H9 (cell line): Measurements from ENCODE around the gene FSD1. TPM values are rescaled to one million over a fixed set of nuclear protein-coding genes. Genes with fewer than 3 reads are reported as not detected.

Experiments
- DNase-seq: peaks from one replicate; pipeline ENCODE4 v3.0.0-alpha.2; 2017
- H2AFZ ChIP-seq: one replicate; pipeline ENCODE4 v1.6.1; 2013; ENCODE audit warnings: mild to moderate bottlenecking, low read length, control low read depth, moderate library complexity
- H2AK5ac ChIP-seq: 2 replicates; pipeline ENCODE4 v1.6.1; 2013; ENCODE audit warnings: low read length, control low read depth, mixed read lengths; ENCODE audit not compliant: insufficient read length
- H2BK120ac ChIP-seq: one replicate; pipeline ENCODE4 v1.6.1; 2013; ENCODE audit warnings: low read depth, mild to moderate bottlenecking, low read length, control low read depth, inconsistent platforms; ENCODE audit not compliant: poor library complexity, severe bottlenecking
- H2BK12ac ChIP-seq: 2 replicates; pipeline ENCODE4 v1.6.1; 2013; ENCODE audit warnings: low read length, control low read depth, mixed read lengths, low read depth; ENCODE audit not compliant: insufficient read length
- H2BK15ac ChIP-seq: 2 replicates; pipeline ENCODE4 v1.6.1; 2013; ENCODE audit warnings: low read depth, low read length, control low read depth
- H2BK20ac ChIP-seq: one replicate; pipeline ENCODE4 v1.6.1; 2013; ENCODE audit warnings: low read depth, mild to moderate bottlenecking, low read length, control low read depth, inconsistent platforms; ENCODE audit not compliant: poor library complexity, severe bottlenecking
- H2BK5ac ChIP-seq: 2 replicates; pipeline ENCODE4 v1.6.1; 2013; ENCODE audit warnings: low read length, control low read depth, mixed read lengths; ENCODE audit not compliant: insufficient read length
- H3K14ac ChIP-seq: 2 replicates; pipeline ENCODE4 v1.6.1; 2013; ENCODE audit warnings: low read length, control low read depth; ENCODE audit not compliant: insufficient read depth
- H3K18ac ChIP-seq: 2 replicates; pipeline ENCODE4 v1.6.1; 2013; ENCODE audit warnings: low read depth, mild to moderate bottlenecking, mixed read lengths, low read length, control low read depth; ENCODE audit not compliant: insufficient read length
- H3K23ac ChIP-seq: 2 replicates; pipeline ENCODE4 v1.6.1; 2013; ENCODE audit warnings: low read length, control low read depth, mixed read lengths, low read depth; ENCODE audit not compliant: insufficient read length
- H3K23me2 ChIP-seq: 2 replicates; pipeline ENCODE4 v1.6.1; 2013; ENCODE audit warnings: low read depth, mild to moderate bottlenecking, mixed read lengths, low read length, control low read depth; ENCODE audit not compliant: insufficient read length, poor library complexity, severe bottlenecking
- H3K27ac ChIP-seq: 2 replicates; pipeline ENCODE4 v1.5.1; 2013; ENCODE audit warnings: low read length, control low read depth, mixed read lengths, low read depth; ENCODE audit not compliant: insufficient read length
- H3K27me3 ChIP-seq: 2 replicates; pipeline ENCODE4 v1.6.1; 2013; ENCODE audit warnings: low read length, control low read depth, inconsistent platforms; ENCODE audit not compliant: insufficient read depth
- H3K4ac ChIP-seq: 2 replicates; pipeline ENCODE4 v1.6.1; 2013; ENCODE audit warnings: low read depth, mild to moderate bottlenecking, control low read depth, inconsistent platforms, low read length, moderate library complexity
- H3K4me1 ChIP-seq: 2 replicates; pipeline ENCODE4 v1.6.1; 2013; ENCODE audit warnings: low read length, control low read depth, inconsistent platforms; ENCODE audit not compliant: insufficient read depth
- H3K4me2 ChIP-seq: 2 replicates; pipeline ENCODE4 v1.6.1; 2013; ENCODE audit warnings: low read length, control low read depth, mixed read lengths; ENCODE audit not compliant: insufficient read length, insufficient read depth
- H3K56ac ChIP-seq: 2 replicates; pipeline ENCODE4 v1.6.1; 2013; ENCODE audit warnings: low read depth, mild to moderate bottlenecking, mixed read lengths, low read length, control low read depth; ENCODE audit not compliant: insufficient read length
- H3K79me1 ChIP-seq: 2 replicates; pipeline ENCODE4 v1.6.1; 2013; ENCODE audit warnings: low read depth, mild to moderate bottlenecking, moderate library complexity, low read length, control low read depth, inconsistent platforms; ENCODE audit not compliant: insufficient read depth, poor library complexity, severe bottlenecking
- H3K79me2 ChIP-seq: 2 replicates; pipeline ENCODE4 v1.6.1; 2013; ENCODE audit warnings: low read length, control low read depth, inconsistent platforms; ENCODE audit not compliant: insufficient read depth
- H3K9ac ChIP-seq: 2 replicates; pipeline ENCODE4 v1.6.1; 2013; ENCODE audit warnings: low read length, control low read depth, mixed read lengths; ENCODE audit not compliant: insufficient read length; ENCODE audit errors: extremely low read depth
- H3K9me3 ChIP-seq: one replicate; pipeline ENCODE4 v1.6.1; 2013; ENCODE audit warnings: low read depth, low read length, inconsistent platforms; ENCODE audit not compliant: control insufficient read depth
- H3T11ph ChIP-seq: one replicate; pipeline ENCODE4 v1.6.1; 2013; ENCODE audit warnings: mild to moderate bottlenecking, low read length, control low read depth, inconsistent platforms
- H4K20me1 ChIP-seq: one replicate; pipeline ENCODE4 v1.6.1; 2013; ENCODE audit not compliant: control insufficient read depth, insufficient read length, insufficient read depth
- H4K5ac ChIP-seq: 2 replicates; pipeline ENCODE4 v1.6.1; 2013; ENCODE audit warnings: low read depth, mild to moderate bottlenecking, mixed read lengths, low read length, control low read depth; ENCODE audit not compliant: insufficient read length
- H4K8ac ChIP-seq: replicated peaks from 2 replicates; pipeline ENCODE4 v1.6.1; 2013; ENCODE audit warnings: low read length, control low read depth, mixed read lengths, low read depth; ENCODE audit not compliant: insufficient read length
- H4K91ac ChIP-seq: 2 replicates; pipeline ENCODE4 v1.6.1; 2013; ENCODE audit warnings: low read depth, mild to moderate bottlenecking, moderate library complexity, mixed read lengths, low read length, control low read depth; ENCODE audit not compliant: insufficient read length
- H3K27ac Mint-ChIP-seq, 3 experiments: 2 replicates in 2 of 3; 3 replicates in 1 of 3; pipeline ENCODE4 v1.8.0; 2020 to 2021; ENCODE audit warnings: mixed read lengths in 3 of 3, mild to moderate bottlenecking in 1 of 3, moderate library complexity in 1 of 3
- H3K27me3 Mint-ChIP-seq: 2 replicates; pipeline ENCODE4 v1.8.0; 2021; ENCODE audit warnings: low read depth, mild to moderate bottlenecking, moderate library complexity, mixed read lengths
- H3K36me3 Mint-ChIP-seq, 3 experiments: 2 replicates in 2 of 3; 3 replicates in 1 of 3; pipeline ENCODE4 v1.8.0; 2020 to 2021; ENCODE audit warnings: low read depth in 3 of 3, mixed read lengths in 3 of 3; ENCODE audit not compliant: insufficient read depth in 1 of 3
- H3K4me1 Mint-ChIP-seq, 2 experiments: 2 replicates each; pipeline ENCODE4 v1.8.0; 2020; ENCODE audit warnings: mixed read lengths in 2 of 2
- H3K4me3 Mint-ChIP-seq, 2 experiments: 2 replicates in 1 of 2; 3 replicates in 1 of 2; pipeline ENCODE4 v1.8.0; 2020 to 2021; ENCODE audit warnings: mild to moderate bottlenecking in 2 of 2, mixed read lengths in 2 of 2, moderate library complexity in 1 of 2
- H3K9me3 Mint-ChIP-seq, 2 experiments: 2 replicates in 1 of 2; 3 replicates in 1 of 2; pipeline ENCODE4 v1.8.0; 2020; ENCODE audit warnings: mild to moderate bottlenecking in 2 of 2, mixed read lengths in 2 of 2, moderate library complexity in 1 of 2
- CTCF ChIP-seq: fragments of 200-600 bp; sonication (generic); conservative IDR thresholded peaks from 3 replicates; pipeline ENCODE4 v1.8.0; 2021; ENCODE audit warnings: antibody characterized with exemption, mild to moderate bottlenecking
- WGBS: extraction: QIAGEN DNeasy Blood & Tissue Kit; methylation state at CpG from one replicate; pipeline ENCODE4 v1.1.7; 2013; ENCODE audit warnings: missing lambda C conversion rate, low lambda C conversion rate, mixed read lengths; ENCODE audit not compliant: insufficient read length; ENCODE audit errors: extremely low coverage; 5-methylcytosine and 5-hydroxymethylcytosine counted together
- total RNA-seq: library from RNA; stranded (reverse); gene quantifications from 2 replicates; pipeline ENCODE4 v1.2.1, GENCODE V29; 2021

FSD1 gene
- total RNA-seq, 1 experiment from 2014 or later: 53.6 TPM

DNA sequence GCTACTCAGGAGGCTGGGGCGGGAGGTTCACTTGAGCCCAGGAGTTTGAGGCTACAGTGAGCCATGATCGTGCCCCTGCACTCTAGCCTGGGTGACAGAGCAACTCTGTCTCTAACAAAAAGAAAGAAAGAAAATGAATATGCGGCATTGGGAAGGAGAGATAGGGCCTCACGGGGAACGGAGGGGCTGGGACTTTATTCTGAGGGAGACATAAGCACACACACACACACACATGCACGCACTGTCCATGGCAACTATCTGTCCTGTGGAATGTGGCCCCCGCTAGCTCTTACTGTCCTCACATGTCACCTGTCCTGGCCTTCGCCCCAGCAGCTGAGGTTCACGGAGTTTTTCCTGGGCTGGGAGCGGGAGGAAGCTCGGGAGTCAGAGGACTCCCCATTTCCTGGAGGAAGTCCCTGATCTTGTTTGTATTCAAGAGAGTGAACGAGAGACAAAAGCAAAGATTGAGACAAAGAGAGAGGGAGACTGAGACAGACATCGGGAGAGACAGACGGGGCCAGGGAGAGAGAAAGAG lies 33.6 kb downstream of the FSD1 start:
- no peaks in the 10 kb centered on the region for H4K20me1 ChIP-seq
- H2BK120ac ChIP-seq: no peak overlapping the region
- H2BK12ac ChIP-seq: no peak overlapping the region
- peaks cover 15 to 18% of the 10 kb centered on the region in 2 experiments for H3K4me1 Mint-ChIP-seq
- no peak overlapping the region for H2AK5ac ChIP-seq
- H3K9ac ChIP-seq: peak overlapping the region; percentile 42
- no peak overlapping the region for H4K8ac ChIP-seq
- H3K14ac ChIP-seq: peak overlapping the region; percentile 67; the same call in 1 of the 2 replicates
- peak overlapping the region; percentile 54 to 89 (median 63) for H3K27ac Mint-ChIP-seq
- peak overlapping the region; percentile 85 for H3K4me2 ChIP-seq
- no peaks in the 10 kb centered on the region for H3K4me1 ChIP-seq
- H2AFZ ChIP-seq: no peak overlapping the region
- H3K9me3 Mint-ChIP-seq: peaks cover 2 to 5% of the 10 kb centered on the region in 2 experiments; a peak in 1 of 5 replicates
- no peak overlapping the region for H2BK5ac ChIP-seq
- no peaks in the 10 kb centered on the region for H3K9me3 ChIP-seq
- no peak overlapping the region for H4K91ac ChIP-seq
- H3K27ac ChIP-seq: no peak overlapping the region
- no peak overlapping the region for H2BK15ac ChIP-seq
- H3K4ac ChIP-seq: no peak overlapping the region
- H3K36me3 Mint-ChIP-seq: peaks cover 13 to 22% (median 20%) of the 10 kb centered on the region in 3 experiments; a peak in 6 of 7 replicates
- H3K79me1 ChIP-seq: no peaks in the 10 kb centered on the region
- H3K27me3 Mint-ChIP-seq: peaks cover 13% of the 10 kb centered on the region
- H3K4me3 Mint-ChIP-seq: peak overlapping the region; percentile 68 to 70
- no peak overlapping the region for H4K5ac ChIP-seq
- no peak overlapping the region for H2BK20ac ChIP-seq
- no peak for DNase-seq
- H3K56ac ChIP-seq: no peak overlapping the region
- H3K23ac ChIP-seq: no peak overlapping the region
- H3K27me3 ChIP-seq: no peaks in the 10 kb centered on the region
- H3K23me2 ChIP-seq: peaks cover 14% of the 10 kb centered on the region
- no peaks in the 10 kb centered on the region for H3K79me2 ChIP-seq
- TF ChIP-seq CTCF: no peak
- H3T11ph ChIP-seq: no peak overlapping the region
- no CpG with 5 or more reads among the region's 14 CpGs for WGBS
- H3K18ac ChIP-seq: peak overlapping the region; percentile 32
